CD4-positive, alpha-beta T cell treated with Interleukin-21 for 1 hour (primary cell): Measurements from ENCODE around the gene ADAMTS2.
"Not testable (repeated sequence)": the region's sequence is repeated elsewhere in the genome, so short reads cannot be mapped to it uniquely, and the experiment has no call there.

Experiments used
- DNase-seq: peaks from one replicate; pipeline ENCODE4 v3.0.0-alpha.2; 2020

The ADAMTS2 gene

DNA sequence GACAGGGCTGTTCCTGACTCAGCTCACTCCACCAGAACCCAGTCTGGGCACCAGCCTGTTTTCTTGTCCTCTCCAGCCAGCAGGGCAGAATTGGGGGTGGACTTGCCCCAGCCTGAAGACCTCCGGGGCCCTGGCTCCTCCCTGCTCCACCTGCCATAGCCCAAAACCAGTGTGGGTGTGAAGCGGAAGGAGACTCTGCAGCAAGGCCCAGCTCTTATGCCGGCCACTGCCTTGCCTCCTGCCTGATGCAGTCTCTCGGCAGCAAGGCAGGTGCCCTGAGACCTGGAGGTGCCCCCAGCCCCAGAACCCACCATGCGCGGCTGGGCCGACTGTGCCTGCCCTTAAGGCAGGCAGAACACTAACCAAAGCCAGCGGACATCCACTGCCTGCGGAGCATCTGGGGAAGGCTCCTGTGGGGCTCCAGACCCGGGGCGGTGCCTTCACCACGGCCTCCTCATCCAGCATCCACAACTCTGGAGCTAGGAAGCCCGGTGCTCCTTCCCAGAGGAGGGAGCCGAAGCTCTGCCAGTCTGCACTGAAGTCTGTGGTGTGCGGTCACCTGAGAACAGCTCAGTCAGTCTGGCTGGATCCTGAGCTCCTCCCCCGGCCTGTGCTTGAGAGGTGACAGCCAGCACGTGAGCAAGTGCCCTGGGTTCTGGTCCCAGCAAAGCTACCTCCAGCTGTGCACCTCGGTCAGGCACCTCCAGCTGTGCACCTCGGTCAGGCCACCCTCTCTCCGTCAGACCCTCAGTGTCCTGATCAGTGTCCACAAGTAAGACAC lies 116.7 kb downstream of the ADAMTS2 start:
- DNase-seq, result no peak

DNA sequence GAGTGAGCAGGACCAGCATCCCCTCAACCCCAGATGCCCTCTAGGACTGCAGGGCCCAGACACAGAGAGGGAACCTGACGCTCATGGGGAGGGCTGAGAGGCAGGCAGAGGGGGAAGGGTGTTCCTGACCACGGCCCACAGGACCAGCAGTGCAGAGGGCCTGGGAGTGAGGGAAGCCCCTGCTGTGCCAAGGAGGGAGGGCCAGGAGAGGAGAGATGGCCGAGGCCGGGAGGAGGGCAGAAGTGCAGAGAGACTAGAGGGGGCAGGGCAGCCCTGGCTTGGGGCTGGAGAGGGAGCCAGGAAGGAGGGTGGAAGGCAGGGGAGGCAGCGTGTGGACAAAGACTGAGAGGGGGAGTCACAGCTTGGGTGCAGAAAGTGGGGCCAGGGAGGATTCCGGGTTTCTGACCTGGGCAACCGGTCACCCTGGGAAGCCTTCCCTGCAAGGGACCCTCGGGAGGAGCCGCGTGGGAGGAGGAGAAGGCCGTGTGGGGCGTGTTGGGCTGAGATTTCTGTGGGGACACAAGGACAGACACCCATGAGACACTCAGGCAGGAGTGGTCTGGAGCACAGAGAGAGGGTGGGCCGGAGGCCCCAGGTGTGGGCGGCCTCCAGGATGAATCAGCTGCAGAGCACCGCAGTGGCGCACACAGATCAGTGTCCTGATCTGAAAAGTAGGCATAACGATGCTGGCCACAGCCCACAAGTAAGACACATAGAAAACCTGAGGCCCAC lies 117.5 kb downstream of the ADAMTS2 start:
- no peak for DNase-seq

DNA sequence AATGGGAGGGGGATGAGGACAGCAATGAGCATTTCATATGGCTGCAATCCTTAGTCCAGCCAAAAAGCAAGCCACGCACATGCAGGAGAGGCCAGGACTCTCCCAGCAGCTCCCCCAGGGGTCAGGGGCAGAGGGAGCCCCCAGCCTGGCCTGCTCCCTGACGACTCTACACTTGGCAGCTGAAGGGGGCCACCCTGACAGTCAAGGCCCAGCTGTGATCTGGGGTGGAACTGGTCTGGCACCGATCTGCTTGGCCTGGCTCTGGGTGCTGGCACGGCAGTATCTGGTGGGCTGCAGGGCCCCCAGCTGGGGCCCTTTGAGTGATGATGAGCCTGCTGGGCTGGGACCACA lies 118.1 kb downstream of the ADAMTS2 start:
- DNase-seq, result no peak

DNA sequence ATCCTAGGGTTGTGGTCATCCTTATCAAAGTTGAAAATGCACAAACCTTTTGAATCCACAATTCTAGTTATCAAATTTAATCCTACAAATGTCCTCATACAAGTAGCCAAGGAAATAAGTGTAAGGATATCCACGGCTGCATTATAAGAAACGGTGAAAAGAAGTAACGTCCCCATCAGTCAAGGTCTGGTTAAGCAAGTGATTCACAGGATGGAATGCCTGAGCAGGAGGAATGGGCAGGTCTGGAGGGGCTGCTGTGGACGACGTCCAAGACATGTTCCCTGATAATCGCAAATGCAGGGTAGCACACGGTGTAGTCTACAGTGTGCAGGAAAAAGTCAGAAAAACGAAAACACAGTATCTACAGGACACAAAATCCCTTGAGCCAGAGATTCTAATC lies 118.6 kb downstream of the ADAMTS2 start:
- no peak for DNase-seq

DNA sequence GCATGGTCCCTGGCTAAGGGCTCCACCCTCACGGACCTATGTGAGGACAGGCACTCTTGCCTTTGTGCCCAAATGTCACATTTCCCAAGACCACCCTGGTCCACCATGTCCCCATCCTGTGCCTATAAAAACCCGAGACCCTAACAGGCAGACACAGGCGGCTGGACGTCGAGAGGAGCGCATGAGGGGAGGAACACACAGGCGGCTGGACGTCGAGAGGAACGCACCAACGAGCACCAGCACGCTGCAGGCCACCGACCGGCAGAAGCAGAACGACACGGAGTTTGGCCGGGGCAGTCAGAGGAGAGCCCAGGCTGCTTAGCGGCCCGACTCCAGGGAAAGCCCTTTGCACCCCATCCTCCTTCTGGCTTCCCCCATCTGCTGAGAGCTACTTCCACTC lies 119.9 kb downstream of the ADAMTS2 start:
- no peak for DNase-seq

DNA sequence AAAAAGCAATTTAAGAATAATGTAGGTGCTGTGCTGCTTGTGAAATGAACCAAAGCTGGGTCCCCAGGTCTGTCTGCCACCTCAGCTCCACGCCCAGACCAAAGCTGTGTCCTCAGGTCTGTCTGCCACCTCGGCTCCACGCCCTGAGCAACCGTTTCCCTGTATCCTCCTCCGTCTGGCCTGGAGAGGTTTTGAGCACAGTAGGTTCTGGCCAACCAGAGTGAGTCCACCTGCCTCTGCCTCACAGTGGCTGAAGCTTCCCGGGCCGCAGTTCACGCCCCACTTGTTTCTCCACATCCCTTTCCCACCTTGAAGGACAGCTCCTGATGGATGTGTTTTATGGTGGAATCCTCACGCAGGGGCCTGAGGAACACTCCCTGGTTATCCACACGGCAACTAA lies 120.5 kb downstream of the ADAMTS2 start:
- no peak for DNase-seq

DNA sequence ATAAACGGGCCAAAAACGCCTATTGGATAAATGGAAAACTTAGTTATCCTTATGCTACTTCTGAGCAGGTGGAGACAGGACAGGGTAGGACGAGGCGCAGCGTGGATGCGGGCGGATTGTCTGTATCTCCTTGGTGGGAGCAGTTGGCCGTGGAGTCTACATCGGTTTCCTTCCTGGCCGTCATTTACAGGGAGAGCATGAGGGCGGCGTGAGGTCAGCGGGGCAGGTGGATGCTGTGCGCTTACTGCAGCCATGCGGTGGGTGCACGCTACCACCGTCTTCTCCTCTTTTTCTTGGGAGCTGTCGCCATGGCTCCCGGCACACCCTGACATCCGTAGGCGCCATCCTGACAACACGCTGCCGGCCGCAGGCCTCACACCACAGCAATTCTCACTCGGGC lies 121.3 kb downstream of the ADAMTS2 start:
- no peak for DNase-seq

DNA sequence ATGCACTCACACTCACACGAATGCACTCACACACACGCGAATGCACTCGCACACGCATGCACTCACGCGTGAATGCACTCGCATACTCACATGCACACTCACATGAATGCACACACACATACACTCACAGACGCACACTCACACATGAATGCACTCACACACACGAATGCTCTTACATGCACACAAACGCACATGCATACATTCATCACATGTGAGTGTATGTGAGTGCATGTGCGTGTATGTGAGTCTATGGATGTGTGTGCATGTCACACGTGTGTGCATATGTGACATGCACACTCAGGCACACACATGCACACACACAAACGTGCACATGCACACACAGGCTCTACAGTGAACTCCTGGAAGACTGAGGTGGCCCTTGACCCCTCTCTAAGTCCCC lies 121.7 kb downstream of the ADAMTS2 start:
- DNase-seq, result no peak

DNA sequence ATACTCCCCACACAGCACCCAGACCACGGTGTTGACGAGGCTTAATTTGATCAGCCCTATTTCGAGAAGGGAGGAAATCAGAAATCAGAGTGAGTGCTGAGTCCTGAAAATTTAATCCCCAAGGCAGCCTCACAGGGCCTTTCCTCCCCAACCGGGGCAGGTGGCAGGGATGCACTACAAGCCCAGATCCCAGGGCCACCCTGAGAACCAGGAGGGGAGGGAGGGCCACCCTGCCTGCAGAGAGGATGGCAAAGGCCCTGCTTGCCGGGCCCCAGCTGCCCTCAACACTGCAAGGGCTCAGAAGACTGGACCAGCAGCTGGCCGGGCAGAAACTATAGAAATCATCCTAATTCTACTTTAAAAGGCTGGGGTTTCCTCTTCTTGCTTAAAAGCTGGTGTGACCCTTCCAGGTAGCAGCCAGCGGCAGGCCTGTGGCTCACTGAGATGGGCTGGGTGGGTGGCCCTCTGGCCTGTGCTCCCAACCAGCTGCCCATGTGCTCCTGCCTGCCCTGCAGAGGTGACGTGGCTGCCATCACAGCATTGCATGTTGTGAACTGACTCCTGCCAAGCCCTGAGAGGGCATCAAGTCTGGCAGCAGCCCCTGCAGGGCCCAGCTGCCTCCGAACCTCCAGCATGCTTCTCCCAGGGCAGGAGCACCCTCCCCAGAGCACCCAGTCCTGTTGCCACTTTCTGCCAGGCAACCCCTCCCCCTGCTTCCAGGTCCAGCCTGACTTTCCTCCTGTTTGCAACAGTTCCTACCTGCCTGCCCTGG lies 122.8 kb downstream of the ADAMTS2 start:
- no peak for DNase-seq

DNA sequence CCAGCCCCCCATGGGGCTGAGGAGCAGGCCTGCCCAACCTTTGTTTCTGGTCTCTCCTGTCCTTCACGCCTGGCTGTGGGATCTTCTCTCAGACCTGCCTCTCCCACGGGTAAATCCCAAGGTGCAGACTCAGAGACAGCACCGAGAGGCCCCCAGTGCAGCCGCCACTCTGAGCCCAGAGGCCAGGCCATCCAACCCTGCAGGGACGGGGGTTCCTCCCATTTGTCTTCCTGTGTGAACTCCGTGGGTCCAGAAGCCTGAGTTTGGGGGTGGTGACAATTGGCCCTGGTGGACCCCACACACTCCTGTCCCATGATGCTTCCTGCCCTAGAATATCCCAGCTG lies 123.4 kb downstream of the ADAMTS2 start:
- no peak for DNase-seq

DNA sequence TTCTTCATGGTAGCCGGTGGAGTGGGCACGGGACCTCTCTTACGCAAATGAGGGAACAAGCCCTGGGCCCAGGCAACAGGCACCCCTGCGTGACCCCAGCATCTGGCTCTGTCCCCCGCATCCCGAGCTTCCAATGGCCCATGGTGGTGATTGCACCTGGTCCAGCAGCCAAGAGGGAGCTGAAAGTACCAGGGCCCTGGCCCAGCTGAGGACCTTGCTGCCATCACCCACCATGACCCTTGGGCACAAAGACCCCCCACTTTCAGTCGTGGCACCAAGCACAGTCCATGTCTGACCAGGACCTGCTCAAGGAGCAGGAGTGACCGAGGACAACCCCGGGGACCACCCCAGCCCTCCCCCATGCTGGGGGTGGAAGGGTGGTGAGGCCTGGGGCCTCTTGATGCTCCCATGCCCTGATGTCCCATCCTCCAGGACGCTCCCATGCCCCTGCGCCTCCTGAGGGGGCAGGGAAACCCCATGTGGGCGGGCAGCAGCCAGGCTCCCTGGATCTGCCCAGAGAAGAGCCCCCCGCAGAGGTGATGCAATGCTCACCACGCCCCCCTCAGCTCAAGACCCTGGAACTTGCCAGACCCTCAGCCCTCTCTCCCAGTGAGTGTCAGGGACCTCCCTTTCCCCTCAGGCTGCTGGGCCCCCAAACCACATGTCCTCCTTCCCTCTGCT lies 123.9 kb downstream of the ADAMTS2 start:
- DNase-seq, result no peak

DNA sequence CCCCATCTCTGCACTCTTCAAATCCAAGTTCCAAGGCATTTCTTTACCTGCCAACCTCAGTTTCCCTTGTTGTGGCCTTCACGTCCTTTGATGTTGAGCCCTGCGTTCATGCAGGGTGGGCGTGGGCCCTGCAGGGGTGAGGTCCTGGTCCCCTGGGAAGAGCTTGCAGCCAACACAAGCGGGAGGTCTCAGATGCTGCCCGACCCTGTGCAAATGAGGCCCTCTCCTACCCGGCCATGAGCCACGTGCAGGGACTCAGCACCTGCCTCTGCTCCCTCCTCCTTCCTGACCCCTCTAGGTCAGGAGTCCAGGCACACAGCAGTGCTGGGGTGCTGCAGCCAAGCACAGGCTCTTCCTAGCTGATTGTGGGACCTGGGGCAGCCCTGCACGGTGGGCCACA lies 124.5 kb downstream of the ADAMTS2 start:
- no peak for DNase-seq

DNA sequence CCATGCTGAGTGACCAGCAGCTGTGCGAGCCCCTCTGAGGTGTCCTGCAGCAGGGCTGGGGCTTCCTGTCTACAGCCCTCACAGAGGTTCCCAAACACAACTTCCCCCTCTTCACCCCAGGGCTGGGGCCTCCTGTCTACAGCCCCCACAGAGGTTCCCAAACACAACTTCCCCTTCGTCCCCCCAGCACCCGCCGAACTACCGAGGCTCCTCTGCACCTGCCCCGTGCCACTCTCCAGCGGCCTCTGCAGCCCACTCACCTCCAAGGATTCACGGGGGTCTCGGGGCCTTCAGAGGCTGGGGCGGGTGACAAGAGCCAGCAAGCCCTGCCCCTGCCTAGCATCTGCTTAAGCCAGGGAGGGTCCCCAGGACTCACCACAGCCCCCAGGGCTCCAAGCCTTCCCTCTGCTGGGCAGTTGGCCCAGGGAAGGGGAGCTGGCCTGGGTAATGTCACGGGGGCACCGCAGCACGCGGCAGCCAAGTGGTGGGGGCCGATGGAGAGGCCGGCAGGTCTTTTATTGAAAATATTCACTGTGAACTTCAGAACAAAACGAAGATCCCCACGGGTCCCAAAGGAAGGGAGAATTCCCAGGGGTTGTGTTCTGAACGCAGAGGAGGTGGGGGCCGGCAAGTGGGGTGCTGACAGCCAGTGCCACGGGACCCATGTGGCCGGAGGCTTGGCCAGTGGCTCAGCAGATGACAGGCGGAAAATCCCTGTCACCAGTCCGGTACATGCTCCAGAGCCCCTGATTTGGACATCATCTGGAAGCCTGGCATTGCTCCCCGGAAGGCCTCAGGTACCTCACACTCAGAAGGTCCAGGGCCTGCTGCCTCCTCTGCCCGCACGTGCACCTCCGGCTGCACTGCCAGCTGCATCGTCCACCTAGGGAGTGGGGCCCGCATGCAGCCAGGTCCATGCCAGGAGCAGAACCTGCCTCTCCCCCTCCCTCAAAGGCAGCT lies 125.3 kb downstream of the ADAMTS2 start:
- no peak for DNase-seq

DNA sequence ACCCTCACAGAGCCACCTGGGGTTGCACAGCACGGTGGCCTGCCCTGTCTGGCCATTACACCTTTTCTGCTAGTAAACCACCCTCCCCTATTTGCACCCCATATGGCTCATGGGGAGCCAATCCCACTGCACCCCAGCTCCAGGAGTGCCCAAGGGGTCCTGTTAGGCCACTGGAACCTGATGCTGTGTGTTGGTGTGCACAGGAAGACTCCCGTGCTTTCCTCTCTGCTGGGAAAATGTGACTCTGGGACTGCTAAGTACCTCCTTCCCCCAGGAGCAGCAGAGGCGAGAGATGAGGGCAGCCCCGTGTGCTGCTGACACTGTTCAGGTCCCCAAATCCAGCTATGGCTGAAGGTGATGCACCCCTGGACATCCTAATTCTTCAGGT lies 126.3 kb downstream of the ADAMTS2 start:
- no peak for DNase-seq

DNA sequence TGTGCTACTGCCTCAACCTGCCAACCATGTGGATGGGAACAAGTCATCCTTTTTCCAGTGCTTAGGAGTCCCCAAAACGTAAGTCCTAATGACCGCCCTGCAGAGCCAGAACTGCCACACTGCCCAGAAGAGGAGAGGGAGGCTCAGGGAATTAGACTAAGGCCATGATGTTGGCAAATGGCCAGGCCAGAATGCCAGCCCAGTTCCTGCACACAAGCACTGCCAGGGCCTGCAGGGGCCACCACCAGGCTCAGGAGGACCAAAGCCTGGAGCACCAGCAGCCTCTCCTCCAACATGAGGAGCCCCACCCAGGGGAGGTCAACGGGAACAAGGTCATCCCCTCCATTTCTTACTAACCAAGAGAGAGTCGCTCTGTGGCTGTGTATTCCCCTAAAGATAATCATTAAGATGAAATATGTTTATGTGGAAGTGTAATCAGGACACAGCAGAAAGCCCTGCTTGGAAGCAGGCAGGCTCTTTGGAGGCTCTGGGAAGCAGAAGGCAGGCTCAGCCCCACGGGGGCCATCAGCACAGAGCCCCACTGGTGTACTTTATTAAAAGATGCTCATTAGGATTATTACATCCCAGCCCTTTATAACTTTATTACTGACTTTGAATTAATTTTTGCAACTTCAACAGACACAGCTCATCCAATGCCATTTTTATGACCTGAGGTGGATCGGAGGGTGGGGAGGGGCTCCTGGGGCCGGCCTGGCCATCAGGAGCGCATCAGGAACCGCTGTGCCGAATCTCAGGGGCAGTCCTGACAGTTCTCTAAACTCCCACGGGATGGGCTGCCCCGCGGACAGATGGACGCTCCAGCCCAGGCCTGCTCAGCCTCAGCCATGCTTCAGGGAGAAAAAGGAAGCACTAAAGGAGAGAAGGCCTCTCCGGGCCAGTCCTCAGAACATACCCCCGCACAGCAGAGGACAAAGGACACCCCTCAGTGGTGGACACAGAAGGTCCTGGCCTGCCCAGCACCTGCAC lies 127.0 kb downstream of the ADAMTS2 start:
- no peak for DNase-seq

DNA sequence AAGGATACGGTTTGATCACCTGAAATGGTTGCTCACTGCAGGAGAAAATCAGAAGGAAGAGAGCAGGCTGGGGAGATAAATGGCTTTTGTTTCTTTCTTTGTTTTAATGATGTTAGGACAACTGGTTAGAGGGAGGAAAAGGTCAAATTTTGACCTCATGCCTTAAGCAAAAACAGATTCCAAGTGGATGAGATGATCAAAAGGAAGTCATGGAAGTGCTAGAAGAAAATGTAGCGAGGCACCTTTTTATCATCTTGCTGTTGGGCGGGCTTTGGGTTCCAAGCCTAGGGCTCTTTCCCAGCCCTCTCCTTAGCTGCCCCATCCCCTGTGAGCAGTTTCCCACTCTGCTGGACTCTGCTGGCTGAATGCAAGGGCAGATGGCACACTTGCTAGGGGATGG lies 127.9 kb downstream of the ADAMTS2 start:
- DNase-seq, result no peak

DNA sequence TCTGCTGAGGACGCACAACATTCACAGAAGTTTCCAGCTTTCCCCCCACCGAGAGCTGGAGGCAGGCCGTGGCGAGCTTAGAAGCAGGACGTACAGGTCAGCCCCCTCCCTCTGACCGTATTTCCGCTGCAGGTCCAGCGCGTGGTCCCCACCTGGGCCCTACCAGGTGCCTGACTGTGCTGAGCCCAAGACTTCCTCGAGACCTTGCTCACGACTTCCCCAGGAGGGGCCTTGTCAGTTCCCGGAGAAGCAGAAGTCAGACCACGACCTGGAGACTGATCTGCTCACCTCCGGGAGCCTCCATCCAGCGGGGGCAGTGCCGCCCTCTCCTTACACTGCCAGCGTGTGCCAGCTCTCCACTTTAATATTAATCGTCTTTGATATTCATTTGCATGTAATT lies 128.9 kb downstream of the ADAMTS2 start:
- DNase-seq, result not testable (repeated sequence)

DNA sequence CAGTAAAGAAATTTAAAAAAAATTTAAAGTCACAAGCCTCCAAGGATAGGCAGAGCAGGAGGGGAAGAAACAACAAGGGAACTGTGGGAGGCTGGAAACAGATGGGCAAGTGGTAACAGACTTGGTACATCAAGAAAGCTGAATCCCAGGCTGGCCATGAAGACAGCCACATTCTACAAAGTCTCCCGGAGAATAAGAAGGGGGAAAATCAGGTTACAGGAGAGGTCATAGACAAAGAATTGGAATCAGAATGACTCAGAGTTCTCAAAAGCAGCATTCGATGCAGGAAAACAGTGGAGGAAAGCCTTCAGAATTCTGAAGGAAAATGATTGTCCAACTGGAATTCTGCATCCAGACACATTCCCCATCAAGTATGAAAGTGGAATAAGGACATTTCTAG lies 129.7 kb downstream of the ADAMTS2 start:
- DNase-seq, result no peak

DNA sequence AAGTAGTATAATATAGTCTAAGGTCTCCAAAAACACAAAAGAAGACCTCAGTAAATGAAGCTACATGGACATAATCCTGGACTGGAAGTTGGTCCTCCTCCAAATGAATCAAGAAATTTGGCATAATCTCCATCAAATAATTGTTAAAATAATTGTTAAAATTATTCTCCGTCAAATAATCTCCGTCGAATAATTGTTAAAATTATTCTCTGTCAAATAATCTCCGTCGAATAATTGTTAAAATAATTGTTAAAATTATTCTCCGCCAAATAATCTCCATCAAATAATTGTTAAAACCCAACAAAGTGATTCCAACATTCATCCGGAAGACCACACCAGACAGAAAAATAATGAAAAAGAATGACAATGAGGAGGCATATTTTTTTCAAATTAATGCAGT lies 130.6 kb downstream of the ADAMTS2 start:
- DNase-seq, result no peak

DNA sequence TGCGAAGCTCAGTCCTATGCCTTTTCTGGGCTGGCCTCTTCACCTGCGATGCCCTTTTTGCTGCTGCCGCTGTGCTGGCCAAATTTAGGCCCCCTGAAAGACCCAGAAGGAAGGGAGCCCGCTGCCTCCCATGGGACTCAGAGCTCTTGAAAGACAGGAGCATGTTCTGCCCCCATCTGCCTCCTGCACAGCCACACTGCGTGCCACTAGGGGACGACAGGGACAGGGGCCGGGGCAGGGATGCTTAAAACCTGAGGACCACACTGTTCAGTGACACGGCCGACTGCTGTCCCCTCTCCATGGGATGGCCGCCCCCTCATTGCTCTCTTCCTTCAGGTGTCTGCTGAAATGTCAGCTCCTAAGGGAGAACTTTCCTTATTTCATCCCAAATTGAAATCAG lies 132.4 kb downstream of the ADAMTS2 start:
- no peak for DNase-seq

DNA sequence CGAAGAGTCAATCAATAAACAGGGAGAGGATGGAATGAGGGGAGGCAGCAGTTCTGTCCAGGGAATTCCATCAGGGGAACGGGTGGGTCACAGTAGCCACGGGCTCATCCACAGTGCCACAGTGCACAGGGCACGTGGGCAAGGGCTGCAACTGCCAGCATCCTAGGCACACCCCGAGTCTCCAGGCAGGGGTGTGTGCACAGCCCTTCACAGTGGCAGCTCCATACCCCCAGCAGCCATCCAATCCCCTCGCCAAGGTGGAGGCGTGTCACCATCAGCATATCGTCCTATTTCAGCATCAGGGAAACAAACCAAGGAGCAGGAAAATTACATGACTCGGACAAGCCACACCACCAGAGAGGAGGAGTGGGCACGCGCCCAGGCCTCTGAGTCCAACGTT lies 133.6 kb downstream of the ADAMTS2 start:
- DNase-seq, result no peak
